SHP77 (cell line): ENCODE measurements around the gene ZNF326.
"Not testable (repeated sequence)": the region's sequence is repeated elsewhere in the genome, so short reads cannot be mapped to it uniquely, and the experiment has no call there.

Experiments used
- DNase-seq, 2 experiments: peaks; one replicate each; lab custom pipeline; 2025; lab: John Stamatoyannopoulos, UW

Gene ZNF326

GRCh38 chr1:89996450-89997110 is 1.7 kb downstream of the ZNF326 start:
- DNase-seq, result no peak

DNA sequence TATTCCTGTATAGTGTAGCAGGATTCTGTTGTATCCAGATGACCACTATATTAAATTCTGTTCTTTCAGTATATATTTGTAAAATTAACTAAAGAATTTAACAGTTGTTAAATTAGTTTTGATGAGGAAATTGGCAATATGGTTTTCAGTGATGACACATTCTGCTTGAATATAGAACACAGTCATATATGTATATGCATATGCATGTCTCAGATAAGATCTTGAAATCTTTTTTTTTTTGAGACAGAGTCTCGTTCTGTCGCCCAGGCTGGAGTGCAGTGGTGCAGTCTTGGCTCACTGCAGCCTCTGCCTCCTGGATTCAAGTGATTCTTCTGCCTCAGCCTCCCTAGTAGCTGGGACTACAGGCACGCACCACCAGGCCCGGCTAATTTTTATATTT is 2.2 kb downstream of the ZNF326 start:
- DNase-seq, result not testable (repeated sequence)

- DNase-seq, result no peak
Measured at GRCh38 chr1:89998306-89998705, 3.4 kb downstream of the ZNF326 start.

DNA sequence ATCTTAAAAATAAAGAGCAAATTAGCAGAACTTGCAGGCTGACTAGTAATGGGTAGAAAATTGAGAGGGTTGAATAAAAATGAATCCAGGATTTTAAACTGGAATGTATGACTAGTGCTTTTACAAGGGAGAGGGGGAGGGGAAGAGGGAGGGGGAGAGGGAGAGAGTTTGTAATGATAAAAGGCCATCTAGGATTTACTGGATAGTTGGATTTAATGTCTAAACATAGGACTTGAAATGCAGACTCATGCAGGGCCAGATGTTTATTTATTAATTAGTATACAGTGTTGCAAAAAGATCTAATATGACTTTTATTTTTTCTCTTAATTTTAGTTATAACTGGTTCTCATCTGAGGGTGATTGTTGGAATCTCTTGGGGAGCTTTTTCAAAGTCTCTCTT is 4.3 kb downstream of the ZNF326 start:
- no peak for DNase-seq

GRCh38 chr1:89999628-90000027 is 4.7 kb downstream of the ZNF326 start:
- no peak for DNase-seq

- no peak for DNase-seq
Measured at GRCh38 chr1:90000934-90001676, 6.2 kb downstream of the ZNF326 start.

DNA sequence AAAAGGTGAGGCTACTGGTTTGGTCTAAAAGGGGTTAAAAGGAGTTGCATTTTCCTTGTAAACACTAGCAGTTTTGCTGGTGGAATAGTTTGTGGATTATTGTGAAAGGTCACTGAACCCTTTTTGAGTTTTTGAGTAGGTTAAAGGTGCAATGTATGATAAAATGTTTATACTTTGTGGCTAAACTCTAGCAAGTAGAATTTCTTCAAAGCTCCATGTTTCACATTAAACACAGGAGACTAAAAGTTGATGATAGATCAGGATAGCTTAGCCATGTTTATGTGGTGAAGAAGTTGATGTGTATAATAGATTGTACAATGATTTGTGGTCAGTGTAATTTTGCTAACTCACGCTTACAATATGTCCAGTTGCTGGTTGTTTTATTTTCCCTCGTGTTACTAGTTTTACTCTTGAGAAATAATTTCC is 13.1 kb downstream of the ZNF326 start:
- no peak for DNase-seq

- no peak for DNase-seq
Measured at GRCh38 chr1:90012300-90012699, 17.4 kb downstream of the ZNF326 start.

DNA sequence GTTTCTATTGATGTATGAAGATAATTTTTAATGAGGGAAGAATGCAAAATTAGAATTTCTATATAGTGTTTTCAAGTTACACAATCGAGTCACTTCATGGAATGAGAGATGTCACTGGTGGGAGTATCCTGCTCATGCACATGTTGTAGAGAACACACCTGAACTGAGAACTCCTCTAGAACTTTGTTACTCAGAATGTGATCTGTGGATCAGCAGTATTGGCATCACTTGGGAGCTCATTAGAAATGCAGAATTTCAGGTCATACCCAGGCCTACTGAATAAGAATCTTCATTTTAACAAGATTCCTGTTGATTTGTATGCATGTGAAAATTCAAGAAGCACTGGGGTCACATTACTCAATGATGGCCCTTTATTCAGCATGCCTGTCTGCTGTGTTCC is 28.8 kb downstream of the ZNF326 start:
- no peak for DNase-seq

- DNase-seq, result no peak
Measured at GRCh38 chr1:90027281-90027680, 32.4 kb downstream of the ZNF326 start.

- no peak for DNase-seq
Measured at GRCh38 chr1:90039652-90040051, 44.7 kb downstream of the ZNF326 start.

GRCh38 chr1:90043586-90043985 is 48.7 kb downstream of the ZNF326 start:
- no peak for DNase-seq

DNA sequence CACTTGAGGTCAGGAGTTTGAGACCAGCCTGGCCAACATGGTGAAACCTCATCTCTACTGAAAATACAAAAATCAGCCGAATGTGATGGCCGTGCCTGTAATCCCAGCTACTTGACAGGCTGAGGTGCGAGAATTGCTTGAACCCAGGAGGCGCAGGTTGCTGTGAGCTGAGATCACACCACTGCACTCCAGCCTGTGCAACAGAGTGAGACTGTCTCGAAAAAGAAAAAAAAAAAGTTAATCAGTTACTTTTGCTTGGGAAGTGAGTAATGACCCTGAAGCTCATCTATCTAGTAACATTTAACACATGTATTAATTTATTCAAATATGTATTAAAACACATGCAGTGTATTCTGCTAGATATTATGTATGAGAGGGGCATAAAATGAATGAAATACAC is 49.4 kb downstream of the ZNF326 start:
- DNase-seq, result no peak

GRCh38 chr1:90045853-90046563 is 51.1 kb downstream of the ZNF326 start:
- peak in 1 of 2 experiments; percentile 9 for DNase-seq

GRCh38 chr1:90046635-90047034 is 51.7 kb downstream of the ZNF326 start:
- no peak for DNase-seq

DNA sequence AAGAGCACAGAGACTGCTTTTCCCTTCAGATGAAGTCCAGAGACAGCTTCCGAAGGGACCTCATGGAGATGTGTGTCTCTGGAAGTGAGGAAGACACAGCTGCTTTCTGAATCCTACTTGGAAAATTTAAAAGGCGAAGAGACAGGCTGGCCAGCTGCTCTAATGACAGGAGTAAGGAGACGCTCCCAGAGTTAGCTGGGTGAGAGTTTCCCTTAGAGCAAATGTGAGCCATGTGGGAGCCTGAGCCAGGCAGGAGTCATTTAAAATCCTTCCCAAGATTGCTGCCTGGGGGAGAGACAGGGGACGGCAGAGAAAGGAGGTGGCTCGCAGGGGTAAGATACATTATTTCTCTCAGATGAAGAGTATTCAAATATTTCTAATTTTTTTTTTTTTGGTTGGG is 53.1 kb downstream of the ZNF326 start:
- no peak for DNase-seq

GRCh38 chr1:90062700-90063643 is 68.1 kb downstream of the ZNF326 start:
- not testable (repeated sequence) for DNase-seq

GRCh38 chr1:90064109-90064508 is 69.2 kb downstream of the ZNF326 start:
- not testable (repeated sequence) for DNase-seq

DNA sequence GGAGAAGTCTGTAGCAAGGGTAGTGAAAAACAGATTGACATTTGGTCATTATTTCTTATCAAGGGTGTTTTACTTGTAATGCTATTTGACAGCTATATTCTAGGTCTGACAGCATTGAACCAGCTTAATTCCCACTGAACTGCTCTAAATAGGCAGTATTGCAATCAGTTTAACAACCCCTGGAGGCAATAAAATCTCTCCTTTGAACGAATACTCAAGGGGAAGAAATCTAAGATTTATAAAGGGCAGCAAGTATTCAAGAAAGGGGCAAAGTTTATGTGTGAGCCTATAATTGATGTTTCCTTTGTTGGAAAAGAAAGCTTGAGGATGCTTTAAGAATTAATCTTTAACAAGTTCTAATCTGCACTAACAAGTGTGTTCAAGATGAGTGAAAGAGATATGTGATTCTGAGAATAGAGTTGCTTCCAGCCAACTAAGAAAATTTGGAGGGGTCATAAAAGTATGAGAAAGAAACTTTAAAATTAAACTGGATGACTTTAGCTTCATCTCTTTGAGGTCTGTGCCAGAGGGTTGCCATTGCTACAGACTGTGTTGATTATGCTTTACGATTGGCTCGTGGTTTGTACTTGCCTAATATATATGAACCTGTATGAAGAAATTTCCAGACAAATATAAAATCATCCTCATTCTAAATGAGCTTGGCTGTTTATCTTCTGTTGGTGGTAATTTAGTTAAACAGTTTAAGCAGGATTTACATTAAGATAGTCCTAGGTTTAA is 72.5 kb downstream of the ZNF326 start:
- DNase-seq, result no peak

DNA sequence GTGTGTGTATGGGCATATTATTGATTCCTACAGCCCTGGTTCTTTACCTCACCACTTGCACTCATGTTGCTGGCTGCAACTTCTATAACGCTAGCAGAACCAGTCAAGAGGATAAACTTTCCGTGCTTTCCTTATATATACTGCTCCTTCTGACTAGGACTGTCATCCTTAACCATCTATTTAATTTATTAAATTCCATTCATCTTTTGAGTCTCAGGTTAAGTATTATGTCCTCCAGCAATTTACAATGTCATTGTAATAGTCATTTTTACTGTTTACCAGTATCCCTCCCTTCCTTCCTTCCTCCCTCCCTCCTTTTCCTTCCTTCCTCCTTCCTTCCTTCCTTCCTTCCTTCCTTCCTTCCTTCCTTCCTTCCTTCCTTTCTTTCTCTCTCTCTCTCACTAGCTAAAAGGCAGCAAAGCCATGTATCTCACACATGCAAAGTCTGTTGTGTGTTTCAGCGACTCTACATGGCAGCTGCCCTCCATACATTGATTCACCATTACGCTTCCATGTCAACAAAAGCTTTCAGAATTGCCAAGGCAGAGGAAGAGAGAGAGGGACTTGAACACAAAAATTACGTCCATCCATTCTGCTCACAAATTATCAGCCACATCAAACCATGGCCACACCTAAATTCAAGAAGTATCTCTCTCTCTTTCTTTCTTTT is 73.8 kb downstream of the ZNF326 start:
- no peak for DNase-seq

GRCh38 chr1:90074137-90074536 is 79.2 kb downstream of the ZNF326 start:
- DNase-seq, result no peak
